Effector CD8-positive, alpha-beta T cell (primary cell): ENCODE results near the gene ALLC.
A peak's percentile ranks its signal among the peaks of the same experiment; 100 is the strongest.

Source experiments
- DNase-seq: peaks from one replicate; lab custom pipeline; 2025; lab: John Stamatoyannopoulos, UW

The ALLC gene

DNA sequence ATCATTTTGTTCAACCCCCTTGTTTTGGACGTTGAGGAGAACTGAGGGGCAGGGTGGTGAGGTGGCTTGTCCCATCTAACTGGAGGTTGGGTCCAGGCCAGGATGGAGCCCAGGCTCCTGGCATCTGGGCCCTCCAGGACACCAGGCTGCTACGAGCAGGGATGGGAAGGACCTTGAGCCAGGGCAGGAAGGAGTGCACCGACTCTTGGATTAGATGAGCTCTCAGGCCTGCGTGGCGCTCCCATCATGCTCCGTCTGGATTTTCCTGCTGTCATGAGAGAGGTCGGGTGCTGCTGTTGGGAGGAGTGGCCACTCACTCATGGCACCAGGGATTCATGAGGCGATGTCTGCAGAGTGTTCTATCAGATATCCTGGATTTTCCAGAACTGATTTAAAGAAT, 18.3 kb upstream of the ALLC start:
- DNase-seq = no peak

DNA sequence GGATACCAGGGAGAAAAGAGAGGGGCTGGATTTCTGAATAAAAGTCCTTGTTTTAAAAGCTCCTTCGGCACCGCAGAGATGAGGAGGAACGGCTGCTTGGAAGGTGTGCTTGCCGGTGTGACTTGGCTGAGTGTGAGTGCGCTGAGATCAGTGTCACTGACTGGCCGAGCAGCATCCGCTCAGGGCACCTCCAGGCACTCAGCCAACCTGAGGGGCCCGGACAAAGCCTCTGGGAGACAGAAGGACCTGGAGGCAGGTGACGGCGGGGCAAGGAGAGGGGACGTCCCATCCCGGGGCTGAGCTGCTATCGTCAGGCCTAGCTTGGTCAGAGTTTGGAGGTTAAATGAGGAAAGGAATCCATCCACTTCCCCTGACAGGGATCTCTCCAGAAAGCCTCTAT, 16.8 kb upstream of the ALLC start:
- no peak for DNase-seq

DNA sequence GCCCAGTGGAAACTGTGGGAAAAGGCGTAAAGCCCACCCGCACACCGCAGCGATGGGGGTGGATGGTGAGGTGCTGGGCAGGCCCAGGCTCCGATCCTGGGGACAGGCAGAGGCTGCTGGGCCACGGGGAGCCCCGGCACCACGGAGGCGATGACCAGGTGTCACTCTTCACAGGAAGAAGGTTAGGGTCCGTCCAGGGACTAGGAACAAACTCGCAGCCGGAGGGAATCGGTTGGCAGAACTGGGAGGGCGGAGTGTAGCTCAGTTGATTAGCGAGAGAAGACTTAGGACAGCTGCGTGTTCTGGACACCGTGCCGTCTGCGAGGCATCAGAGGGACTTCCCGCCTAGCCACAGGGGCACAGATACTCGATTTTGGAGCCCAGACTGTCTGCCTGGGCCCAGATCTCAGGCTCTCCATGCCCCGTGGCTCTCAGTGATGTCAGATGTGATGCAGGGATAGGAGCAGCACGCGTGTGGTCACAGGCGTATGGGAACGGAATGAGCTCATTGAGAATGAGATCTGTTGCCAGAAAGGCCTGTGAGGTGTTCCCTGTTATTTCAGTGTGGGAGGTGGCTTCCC, 16.1 kb upstream of the ALLC start:
- no peak for DNase-seq

DNA sequence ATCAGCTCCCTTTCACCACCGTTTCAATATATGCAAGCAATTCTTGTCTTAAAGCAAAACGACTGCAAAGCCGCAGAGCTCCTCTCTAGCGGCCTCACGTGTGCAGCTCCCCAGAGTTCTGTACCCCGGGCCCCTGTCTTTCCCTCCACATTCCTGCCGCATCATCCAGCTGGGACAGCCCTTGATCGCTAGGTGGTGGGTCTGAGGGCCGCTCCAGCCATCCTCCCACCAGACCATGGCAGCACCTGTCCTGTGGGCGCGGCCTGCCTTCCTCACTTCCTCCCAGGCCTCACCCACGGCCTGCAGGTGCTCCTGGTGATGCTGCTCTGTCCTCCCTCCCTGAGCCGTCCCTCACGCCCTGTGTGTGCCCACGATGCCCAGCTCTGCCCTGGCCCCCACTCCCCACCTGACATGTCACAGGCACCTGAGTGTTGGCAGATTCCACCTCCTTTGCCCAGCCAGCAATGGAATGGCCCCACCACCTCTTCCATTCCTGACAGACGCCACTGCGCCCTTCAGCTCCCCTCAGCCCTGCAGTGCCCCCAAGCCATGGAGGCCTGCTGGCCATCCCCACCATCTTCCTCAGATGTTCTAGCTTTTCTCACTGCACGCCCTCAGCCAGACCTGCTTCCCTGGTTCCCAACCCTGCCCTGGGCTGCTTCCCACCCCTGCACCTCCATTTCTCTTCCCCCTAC, 15.3 kb upstream of the ALLC start:
- no peak for DNase-seq

DNA sequence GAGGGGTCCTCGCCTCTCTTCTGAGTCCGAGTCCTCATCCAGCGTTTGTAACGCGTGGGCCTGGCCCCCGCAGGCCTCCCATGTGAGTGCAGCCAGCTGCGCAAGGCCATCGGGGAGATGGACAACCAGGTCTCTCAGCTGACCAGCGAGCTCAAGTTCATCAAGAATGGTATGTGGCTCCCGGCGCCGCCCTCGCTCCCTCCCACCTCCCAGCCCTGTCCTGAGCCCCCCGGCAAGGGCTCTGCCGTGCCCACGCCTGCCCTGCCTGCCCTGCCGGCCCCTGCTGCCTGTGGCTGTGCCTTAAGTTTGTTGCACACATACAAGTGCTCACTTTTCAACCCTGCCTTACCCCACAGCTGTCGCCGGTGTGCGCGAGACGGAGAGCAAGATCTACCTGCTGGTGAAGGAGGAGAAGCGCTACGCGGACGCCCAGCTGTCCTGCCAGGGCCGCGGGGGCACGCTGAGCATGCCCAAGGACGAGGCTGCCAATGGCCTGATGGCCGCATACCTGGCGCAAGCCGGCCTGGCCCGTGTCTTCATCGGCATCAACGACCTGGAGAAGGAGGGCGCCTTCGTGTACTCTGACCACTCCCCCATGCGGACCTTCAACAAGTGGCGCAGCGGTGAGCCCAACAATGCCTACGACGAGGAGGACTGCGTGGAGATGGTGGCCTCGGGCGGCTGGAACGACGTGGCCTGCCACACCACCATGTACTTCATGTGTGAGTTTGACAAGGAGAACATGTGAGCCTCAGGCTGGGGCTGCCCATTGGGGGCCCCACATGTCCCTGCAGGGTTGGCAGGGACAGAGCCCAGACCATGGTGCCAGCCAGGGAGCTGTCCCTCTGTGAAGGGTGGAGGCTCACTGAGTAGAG, 14.4 kb upstream of the ALLC start:
- no peak for DNase-seq

DNA sequence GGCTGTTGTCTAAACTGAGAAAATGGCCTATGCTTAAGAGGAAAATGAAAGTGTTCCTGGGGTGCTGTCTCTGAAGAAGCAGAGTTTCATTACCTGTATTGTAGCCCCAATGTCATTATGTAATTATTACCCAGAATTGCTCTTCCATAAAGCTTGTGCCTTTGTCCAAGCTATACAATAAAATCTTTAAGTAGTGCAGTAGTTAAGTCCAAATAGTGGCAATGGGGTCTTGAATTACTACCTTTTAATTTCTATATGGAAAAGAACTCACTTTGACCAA, 13.8 kb upstream of the ALLC start:
- DNase-seq = no peak

DNA sequence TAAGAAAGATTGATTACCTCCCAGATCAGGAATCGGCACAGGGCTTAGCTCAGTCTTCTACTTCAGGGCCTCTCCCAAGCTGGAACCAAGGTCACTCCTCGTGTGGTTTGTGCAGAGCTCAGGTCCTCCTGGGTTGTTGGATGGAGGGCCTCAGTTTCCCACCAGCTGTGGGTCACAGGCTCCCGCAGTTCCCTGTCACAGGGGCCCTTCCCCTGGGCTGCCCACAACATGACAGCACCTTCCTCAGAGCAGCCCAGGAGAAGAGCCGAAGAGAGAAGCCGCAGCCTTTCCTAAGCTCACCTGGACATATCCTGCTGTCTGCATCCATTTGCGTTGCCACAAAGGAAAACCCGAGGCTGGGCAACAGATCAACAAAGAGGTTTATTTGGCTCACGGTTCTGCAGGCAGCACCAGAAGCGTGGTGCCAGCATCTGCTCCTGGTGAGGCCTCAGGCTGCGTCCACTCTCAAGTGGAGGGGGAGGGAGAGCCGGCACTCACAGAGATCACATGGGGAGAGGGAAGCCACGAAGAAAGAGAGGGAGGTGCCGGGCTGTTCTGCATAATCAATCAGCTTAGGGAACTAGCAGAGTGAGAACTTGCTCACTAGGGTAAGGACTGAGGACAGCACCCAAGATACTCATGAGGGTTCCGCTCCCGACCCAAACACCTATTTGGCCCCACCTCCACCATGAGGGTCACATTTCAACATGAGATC, 13.0 kb upstream of the ALLC start:
- no peak for DNase-seq

DNA sequence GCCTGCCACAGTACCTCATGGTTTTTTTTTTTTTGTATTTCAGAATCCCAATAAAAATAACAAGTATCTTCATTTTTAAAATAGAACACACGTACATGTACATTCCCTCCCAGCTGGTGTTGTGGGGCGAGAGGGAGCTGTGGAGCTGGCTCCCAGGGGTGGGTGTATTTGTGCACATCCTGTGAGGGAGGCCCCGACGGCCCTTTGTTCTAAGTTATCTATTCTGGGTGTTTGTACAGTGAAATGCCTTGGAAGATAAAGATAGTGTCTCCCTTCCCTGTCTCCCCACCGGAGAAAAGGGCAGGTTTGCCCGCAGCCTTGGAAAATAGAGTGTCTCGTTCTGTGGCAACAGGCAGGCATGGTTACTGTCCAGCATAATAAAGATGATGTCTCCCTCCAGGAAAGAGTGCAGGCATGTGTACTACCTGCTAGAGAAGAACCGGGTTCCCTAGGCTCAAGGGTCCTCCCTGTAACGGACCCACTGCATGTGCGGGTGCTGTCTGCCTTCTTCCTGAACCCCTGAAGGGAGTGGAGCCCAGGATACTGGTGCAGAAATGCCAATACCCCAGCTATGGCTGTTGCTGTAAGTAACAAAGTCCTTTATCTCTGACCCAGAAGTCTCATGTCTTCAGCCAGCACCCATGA, 12.1 kb upstream of the ALLC start:
- DNase-seq = no peak

DNA sequence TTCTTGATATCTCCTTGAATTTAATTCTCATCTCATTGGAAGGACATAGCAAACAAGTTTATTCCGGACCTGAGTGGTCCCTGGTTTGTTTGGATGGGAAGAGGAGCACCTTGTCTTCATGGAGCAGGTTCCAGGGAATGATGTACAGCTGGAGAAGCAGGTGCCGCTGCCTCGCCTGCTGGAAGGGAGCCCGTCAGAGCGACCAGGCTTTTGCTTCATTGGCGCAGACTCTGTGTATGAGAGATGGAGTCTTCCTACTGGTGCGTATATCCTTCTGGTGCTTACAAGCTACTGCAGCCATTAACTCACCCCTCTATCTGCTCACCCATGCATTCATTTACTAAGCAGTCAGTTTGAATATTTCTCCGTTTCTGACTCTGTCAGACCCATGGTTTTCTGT, 11.6 kb upstream of the ALLC start:
- DNase-seq = no peak

DNA sequence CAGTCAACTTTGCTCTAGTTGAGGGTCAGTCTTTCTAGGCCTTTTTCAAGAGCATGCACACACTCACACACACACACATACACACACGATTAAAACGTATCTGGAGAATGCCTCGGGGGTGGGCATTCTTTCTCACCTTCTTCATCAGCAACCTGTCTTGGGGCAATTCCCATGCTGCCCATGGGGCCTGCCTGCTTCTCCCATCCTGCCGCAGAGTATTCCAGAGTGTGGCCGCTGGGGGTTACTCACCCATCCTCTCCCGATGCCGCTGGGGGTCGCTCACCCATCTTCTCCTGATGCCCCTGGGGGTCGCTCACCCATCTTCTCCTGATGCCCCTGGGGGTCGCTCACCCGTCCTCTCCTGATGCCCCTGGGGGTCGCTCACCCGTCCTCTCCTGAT, 10.8 kb upstream of the ALLC start:
- no peak for DNase-seq

DNA sequence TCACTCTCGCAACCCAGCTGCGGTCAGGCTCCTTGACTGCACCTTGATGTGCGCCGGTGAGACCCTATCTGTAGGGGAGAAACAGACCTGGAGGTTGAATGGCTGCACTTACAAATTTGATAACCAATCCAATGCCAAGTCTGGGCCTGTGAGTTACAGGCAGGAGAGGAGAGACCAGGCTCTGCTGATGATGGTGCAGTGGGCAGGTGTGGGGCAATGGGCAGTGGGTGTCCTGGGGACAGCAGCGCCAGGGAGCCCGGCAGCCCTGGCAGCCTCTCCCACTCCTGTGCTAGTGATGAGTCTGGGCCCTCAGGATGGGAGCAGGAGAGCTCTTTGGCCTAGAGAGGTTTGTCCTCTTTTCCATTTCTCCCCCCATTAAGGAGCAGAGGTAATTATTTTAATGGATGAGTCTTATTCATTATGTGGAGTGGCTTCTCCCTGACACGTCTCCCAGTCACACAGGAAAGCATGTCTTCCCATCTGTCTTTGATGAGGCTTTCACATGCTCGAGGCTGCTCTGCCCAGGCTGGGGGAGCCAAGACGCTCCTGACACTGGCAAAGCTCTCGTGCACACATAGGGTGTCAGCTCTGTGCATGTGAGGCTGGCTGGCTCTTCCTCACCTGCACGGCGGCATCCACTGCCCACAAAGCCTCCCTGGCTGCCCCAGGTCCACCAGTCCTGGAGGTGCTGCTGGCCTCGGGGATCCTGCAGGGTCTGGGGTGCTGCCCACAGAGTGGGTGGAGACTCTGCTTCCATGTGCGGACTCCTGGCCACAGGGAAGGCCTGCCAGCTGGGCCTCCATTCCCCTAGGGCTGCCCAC, 10.0 kb upstream of the ALLC start:
- DNase-seq = no peak

DNA sequence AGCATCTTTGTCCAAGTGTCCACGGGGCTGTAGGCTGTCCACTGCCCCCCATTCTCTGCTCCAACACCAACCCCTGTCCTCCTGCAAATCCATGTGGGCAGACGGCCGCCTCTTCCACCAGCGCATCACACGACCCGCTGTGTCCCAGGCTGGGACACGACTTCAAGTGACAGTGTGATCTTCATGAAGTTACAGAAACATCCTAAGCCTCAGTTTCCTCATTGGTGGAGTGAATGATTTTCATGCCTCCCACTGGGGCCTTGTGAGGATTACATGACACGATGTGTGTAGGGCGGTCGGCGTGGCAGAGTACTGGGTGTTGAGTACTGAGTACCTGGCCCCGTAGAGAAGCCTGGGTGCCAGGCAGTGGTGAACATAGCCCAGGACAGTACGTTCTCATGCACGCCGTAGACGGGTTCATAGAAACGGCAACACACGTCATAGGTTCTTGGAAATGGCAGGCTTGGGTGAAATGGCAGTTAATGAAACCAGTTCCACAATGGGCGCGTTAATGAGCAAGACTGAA, 9.3 kb upstream of the ALLC start:
- DNase-seq = no peak

DNA sequence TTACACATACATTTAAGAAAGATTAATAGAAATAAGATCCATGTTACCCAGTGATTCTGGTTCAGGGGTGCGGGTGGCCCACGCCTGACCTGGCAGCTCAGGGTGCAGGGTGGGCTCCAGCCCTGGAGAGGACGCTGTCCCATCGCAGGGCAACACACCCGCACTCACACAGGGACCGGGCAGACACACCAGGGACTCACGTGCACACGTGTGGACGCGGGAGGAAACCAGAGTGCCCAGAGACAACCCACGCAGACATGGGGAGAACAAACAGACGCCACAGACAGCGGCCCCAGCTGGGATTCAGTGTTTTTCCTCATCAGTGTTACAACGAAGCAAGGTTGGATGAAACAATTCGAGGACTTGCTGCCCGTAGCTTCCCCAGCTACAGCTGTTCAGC, 8.4 kb upstream of the ALLC start:
- no peak for DNase-seq

DNA sequence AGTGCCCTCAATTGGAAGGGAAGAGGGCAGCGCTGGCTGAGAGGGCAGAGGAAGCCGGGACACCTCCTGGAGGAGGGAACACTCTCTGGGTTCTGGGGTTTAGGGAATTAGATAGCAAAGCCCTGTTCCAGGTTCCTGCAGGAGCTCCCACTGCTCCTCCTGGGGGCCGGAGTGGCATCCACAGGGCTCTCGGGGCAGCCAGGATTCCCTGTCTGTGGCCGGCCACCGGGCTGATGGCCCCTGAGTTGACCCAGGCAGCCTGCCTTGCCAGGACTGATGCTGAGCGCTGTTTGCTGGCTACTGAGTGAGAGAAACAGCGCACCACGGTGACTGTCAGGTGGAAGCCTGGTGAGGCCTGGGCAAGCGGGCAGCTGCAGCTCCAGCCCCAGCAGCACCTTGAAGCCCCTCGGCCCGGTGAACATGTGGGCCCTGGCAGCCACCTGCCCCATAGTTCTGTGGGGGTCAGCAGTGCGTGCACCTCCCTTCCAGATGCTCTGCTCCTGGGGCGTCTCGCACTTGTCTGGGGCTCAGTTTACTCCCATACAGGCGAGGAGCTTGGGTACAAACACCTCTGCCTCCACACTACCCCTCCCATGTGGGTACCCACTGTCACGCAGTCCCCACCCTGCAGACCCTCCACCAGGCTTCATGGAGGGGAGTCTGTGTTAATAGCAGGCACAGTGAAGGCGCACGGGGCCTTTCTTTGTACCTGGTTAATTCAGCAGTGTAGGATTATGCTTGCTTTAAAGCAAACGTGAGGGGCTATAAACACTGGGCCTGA, 7.7 kb upstream of the ALLC start:
- DNase-seq = no peak

DNA sequence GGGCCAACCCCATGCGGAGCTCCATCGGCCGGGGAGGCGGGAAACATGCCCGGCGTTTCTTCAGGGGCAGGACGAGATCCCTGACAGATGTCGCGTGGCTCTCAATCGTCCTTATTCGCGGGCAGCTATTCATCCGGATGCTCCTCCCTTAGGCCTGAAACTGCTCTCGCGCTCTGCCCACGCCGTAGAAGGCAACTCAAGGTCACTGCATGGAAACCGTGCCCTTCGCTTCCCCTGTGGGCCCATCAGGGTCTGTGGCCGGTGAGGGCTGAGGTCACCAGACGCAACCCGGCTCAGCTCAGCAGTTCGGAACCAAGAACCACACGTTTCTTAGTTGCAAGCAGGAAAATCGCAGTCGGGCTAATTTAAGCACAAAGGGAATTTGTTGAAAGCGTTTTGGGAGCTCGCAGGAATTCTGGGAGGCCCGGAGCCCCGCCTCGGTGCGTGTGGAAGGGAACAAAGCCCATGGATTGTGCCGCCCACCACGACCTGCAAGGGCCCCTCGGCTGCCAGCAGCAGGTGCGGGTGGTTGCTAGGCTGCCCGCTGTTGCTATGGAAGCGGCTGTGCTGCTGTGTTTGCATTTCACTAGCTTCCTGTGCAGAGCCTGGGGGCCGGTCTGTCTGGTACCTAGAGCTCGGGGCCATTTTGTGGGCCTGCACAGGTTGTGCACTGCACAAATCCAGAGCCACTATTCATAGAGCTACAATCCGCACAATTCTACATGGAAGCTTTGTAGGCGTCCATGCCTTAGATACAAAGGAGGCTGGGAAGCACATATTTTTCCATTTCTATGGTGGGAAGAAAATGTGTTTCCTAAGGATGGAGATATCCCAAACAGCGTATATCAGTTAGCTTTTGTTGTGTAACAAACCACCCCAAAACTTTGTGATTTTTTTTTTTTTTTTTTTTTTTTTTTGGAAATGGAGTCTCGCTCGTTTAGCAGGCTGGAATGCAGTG, 6.0 kb upstream of the ALLC start:
- peak; percentile 31 for DNase-seq

DNA sequence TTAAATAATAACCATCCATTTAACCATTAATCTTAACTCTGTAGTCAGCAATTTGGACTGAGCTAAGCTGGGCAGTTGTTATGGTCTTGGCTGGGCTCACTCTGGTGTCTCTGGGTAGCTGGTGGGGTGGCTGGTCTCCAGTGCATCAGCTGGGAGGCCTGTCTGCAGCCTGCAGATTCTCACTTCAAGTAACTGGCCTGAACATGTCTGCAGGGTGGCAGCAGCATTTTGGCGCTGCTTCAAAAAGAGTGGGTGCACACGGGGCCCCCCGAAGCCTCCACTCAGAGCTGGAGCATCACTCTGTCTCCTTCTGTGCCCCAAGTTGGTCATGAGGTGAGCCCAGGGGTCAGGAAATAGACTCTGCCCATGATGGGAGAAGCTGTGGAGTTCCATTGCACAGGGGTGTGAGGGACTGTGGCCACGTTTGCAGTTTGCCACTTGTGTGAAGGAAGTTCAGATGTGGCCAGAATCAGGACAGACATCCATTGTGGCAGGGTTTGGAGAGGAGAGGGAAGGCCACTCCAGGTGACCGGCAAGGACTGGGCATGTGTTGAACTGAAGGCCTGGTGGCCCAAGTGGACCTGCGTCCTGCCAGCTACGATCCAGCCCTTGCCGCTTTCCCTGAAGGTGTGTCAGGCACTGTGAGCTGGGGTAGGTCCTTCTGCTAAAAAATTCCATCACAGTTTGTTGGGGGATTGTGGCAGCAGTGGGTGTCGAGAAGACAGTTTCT, 4.9 kb upstream of the ALLC start:
- no peak for DNase-seq

DNA sequence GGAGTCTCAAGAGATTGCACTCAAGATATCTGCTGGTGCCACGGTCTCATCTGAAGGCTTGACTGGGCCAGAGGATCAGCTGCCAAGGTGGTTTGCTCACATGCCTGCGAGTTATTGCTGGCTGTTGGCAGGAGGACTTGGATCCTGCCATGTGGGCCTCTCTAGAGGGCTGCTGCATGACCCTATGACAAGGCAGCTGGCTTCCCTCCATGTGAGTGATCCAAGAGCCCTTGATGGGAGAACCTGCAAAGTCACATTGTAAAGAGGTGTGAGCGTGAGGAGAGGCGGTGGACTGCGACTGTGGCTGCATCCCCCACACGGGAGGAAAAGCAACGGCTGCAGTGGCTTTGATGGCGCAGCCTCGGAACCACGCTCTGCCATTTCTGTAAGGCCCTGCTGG, 4.0 kb upstream of the ALLC start:
- no peak for DNase-seq

DNA sequence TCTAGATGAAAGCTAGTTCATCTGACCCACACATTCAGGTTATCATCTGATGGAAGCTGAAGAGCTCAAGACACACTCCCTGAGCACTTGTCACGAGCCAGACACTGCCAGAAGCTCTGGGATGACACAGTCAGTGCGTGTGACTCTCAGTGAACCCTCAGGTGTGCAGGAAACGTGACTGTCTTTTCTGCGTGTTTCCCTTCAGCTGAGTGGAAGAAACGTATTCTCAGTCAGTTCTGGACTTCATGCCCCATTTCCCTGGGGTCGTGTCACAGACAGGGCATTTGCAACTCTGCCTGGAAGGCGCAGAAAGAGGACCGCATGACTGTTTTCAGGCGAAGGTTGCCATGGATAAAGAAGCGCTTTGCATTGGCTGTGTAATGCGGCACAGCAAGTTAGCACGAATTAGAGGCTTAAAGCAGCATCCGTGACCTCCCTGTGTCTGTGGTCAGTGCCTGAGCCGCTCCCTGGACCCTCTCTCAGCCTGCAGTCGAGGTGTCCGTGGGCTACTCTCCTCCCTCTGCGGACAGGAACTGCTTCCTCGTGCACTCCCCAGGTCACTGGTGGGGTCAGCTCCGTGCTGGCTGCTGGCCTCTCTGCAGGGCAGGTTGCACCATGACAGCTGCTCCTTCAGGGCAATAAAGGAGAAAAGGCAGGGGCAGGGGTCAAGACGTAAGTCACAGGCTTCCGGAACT, 3.3 kb upstream of the ALLC start:
- no peak for DNase-seq
